Osteocyte (in vitro differentiated cells): ENCODE measurements around the gene WDR75. TPM values are rescaled to one million over a fixed set of nuclear protein-coding genes. Genes with fewer than 3 reads are reported as not detected.

Source experiments
- DNase-seq: peaks from one replicate; pipeline ENCODE4 v3.0.0; 2021; ENCODE audit warnings: mixed read lengths; ENCODE audit not compliant: unreplicated experiment; ENCODE audit errors: extremely low spot score
- H3K27ac Mint-ChIP-seq: one replicate; pipeline ENCODE4 v1.8.0; 2021; ENCODE audit warnings: mild to moderate bottlenecking, mixed read lengths; ENCODE audit not compliant: unreplicated experiment
- H3K27me3 Mint-ChIP-seq: one replicate; pipeline ENCODE4 v1.8.0; 2021; ENCODE audit warnings: mixed read lengths; ENCODE audit not compliant: unreplicated experiment
- H3K36me3 Mint-ChIP-seq: one replicate; pipeline ENCODE4 v1.8.0; 2021; ENCODE audit warnings: mixed read lengths; ENCODE audit not compliant: unreplicated experiment
- H3K4me1 Mint-ChIP-seq: one replicate; pipeline ENCODE4 v1.8.0; 2021; ENCODE audit warnings: mixed read lengths; ENCODE audit not compliant: unreplicated experiment
- H3K4me3 Mint-ChIP-seq: one replicate; pipeline ENCODE4 v1.8.0; 2021; ENCODE audit warnings: mild to moderate bottlenecking, moderate library complexity, mixed read lengths; ENCODE audit not compliant: unreplicated experiment
- H3K9me3 Mint-ChIP-seq: one replicate; pipeline ENCODE4 v1.8.0; 2021; ENCODE audit warnings: mixed read lengths; ENCODE audit not compliant: unreplicated experiment
- total RNA-seq: library from RNA; stranded (reverse); gene quantifications from 2 replicates; pipeline ENCODE4 v1.2.1, GENCODE V29; 2021
- TF ChIP-seq, protein P1 (sequence below): fragments of 200-600 bp; sonication (generic); IDR thresholded peaks from 2 replicates; pipeline ENCODE4 v1.5.0; 2021; ENCODE audit warnings: antibody characterized with exemption, mild to moderate bottlenecking, moderate library complexity

WDR75 gene
- total RNA-seq, 1 donor from 2014 or later, result 38.8 TPM

DNA sequence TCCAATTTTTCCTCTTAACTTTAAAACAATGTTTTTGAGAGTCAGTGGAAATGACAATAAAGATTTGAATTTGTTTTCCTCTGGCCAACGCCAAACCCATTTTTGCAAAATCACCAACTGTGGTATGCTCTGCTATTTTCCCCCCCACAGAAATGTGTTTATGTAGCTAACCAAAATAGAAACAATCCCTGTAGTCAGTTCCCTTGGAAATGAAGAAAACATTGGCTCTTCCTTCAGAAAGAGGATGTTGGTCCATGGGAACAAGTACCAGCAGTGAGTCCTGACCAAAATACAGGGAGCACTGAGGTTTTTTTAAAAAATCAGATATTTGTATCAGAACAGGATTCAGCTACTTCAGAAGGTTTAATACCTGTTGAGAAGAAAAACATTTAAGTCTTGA lies 74.0 kb downstream of the WDR75 start:
- H3K27ac Mint-ChIP-seq, result peak overlapping the region; percentile 8
- TF ChIP-seq, protein P1, sequence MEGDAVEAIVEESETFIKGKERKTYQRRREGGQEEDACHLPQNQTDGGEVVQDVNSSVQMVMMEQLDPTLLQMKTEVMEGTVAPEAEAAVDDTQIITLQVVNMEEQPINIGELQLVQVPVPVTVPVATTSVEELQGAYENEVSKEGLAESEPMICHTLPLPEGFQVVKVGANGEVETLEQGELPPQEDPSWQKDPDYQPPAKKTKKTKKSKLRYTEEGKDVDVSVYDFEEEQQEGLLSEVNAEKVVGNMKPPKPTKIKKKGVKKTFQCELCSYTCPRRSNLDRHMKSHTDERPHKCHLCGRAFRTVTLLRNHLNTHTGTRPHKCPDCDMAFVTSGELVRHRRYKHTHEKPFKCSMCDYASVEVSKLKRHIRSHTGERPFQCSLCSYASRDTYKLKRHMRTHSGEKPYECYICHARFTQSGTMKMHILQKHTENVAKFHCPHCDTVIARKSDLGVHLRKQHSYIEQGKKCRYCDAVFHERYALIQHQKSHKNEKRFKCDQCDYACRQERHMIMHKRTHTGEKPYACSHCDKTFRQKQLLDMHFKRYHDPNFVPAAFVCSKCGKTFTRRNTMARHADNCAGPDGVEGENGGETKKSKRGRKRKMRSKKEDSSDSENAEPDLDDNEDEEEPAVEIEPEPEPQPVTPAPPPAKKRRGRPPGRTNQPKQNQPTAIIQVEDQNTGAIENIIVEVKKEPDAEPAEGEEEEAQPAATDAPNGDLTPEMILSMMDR, result no peak
- no peak overlapping the region for H3K4me3 Mint-ChIP-seq
- H3K36me3 Mint-ChIP-seq, result peaks cover 2% of the 10 kb centered on the region
- H3K4me1 Mint-ChIP-seq, result peaks cover 7% of the 10 kb centered on the region
- H3K27me3 Mint-ChIP-seq, result no peaks in the 10 kb centered on the region
- no peaks in the 10 kb centered on the region for H3K9me3 Mint-ChIP-seq
- no peak for DNase-seq

- no peaks in the 10 kb centered on the region for H3K9me3 Mint-ChIP-seq
- H3K4me3 Mint-ChIP-seq, result no peak overlapping the region
- peaks cover 2% of the 10 kb centered on the region for H3K36me3 Mint-ChIP-seq
- DNase-seq, result no peak
- no peak overlapping the region for H3K27ac Mint-ChIP-seq
- peaks cover 7% of the 10 kb centered on the region for H3K4me1 Mint-ChIP-seq
- H3K27me3 Mint-ChIP-seq, result no peaks in the 10 kb centered on the region
- TF ChIP-seq, protein P1, result no peak
These were observed 75.3 kb downstream of the WDR75 start for GRCh38 chr2:189516546-189516945.

DNA sequence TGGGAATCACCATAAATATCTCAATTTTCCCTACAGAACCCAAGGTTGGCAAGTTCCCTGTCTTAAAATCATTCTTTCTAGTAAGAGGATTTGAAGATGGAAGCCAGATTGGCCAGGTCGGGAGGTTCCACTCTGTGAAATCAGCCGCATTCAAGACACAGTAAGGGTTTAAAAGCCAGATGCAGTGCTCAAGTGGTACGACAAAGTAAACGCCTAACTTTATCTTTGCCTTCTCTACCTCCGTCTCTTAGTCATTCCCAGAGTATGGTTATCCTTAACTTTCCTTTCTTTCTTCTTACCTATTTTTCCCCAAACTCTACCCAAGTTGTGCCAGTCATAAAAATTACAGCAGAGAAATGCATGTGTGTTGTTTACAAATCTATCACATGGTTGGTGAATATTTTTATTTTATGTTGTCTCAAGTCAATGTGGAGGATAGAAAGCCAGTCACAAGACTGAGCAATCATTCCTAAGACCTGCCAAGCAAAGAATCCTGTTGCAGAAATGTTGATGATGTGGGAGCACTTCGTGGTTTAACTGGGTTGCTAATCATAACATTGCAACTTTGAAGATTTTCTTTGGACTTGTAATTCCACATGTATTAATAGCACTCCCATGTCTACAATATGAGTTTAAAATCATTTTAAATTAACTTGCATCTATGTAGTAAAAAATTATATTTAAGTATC lies 76.7 kb downstream of the WDR75 start:
- H3K27me3 Mint-ChIP-seq, result no peaks in the 10 kb centered on the region

GRCh38 chr2:189519631-189520387 lies 78.5 kb downstream of the WDR75 start:
- H3K27ac Mint-ChIP-seq, result no peak overlapping the region
- H3K36me3 Mint-ChIP-seq, result peaks cover 2% of the 10 kb centered on the region
- peaks cover 20% of the 10 kb centered on the region for H3K4me1 Mint-ChIP-seq

More for the DNA sequence above, 76.7 kb downstream of the WDR75 start:
- H3K4me1 Mint-ChIP-seq, result peaks cover 20% of the 10 kb centered on the region
- H3K27ac Mint-ChIP-seq, result no peak overlapping the region
- TF ChIP-seq, protein P1, result no peak
- H3K4me3 Mint-ChIP-seq, result no peak overlapping the region
- peaks cover 2% of the 10 kb centered on the region for H3K36me3 Mint-ChIP-seq
- H3K9me3 Mint-ChIP-seq, result no peaks in the 10 kb centered on the region
- DNase-seq, result no peak

More at GRCh38 chr2:189519631-189520387, 78.5 kb downstream of the WDR75 start:
- no peak for DNase-seq
- H3K9me3 Mint-ChIP-seq, result no peaks in the 10 kb centered on the region
- H3K4me3 Mint-ChIP-seq, result no peak overlapping the region
- no peaks in the 10 kb centered on the region for H3K27me3 Mint-ChIP-seq
- TF ChIP-seq, protein P1, result no peak
